HL-60/S4 treated with retinoic acid at 250 ng/mL for 4 days and 3 days (cell line): ENCODE data around the gene OLFML2B.

Experiments
- in situ Hi-C: fragments of 300-500 bp; cut with MboI; formaldehyde crosslinking; loops from 2 replicates; pipeline ENCODE4 v1.7.0; 2022; ENCODE audit warnings: low sequenced_read_pairs

Gene OLFML2B

GRCh38 chr1:162009501-162010174, 14.0 kb downstream of the OLFML2B start:
- in situ Hi-C loops, result no loop called here

DNA sequence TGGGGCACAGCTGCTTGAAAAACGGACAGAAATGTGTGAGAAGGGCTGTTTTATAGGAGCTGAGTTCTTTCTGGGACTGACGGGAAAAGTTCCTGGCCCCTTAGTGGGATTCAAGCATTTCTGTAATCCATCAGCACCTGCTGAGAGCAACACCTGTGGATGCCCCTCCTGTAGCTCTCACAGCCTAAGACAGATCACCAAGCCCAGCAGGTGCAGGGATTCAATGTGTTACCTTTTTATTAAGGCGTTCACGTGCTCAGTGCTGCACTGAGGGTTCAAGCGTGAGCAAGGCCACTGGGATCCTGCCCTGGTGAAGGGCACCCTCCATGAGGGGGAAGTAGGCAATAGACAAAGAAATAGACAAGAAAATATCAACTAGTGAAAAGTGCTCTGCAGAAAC, 14.9 kb downstream of the OLFML2B start:
- in situ Hi-C loops, result no loop called here

DNA sequence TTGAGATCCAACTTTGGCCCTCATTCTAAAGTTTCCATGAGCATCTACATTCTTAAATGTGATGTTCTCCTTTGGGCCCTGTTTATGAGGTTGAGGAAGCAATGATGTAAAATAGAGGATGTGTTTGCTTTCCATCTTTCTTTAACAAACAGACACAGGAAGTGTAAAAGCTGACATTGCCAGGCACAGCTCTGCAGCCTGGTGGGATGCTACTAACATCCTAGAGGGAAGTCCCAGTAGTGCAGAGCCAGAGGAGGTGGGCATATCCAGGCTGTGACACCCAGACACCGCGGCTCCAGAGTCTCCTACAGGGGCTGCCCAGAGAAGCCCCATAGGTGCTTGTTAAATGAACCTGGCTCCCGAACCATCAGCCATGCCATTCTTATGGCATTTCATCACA, 16.2 kb downstream of the OLFML2B start:
- in situ Hi-C loops, result no loop called here

DNA sequence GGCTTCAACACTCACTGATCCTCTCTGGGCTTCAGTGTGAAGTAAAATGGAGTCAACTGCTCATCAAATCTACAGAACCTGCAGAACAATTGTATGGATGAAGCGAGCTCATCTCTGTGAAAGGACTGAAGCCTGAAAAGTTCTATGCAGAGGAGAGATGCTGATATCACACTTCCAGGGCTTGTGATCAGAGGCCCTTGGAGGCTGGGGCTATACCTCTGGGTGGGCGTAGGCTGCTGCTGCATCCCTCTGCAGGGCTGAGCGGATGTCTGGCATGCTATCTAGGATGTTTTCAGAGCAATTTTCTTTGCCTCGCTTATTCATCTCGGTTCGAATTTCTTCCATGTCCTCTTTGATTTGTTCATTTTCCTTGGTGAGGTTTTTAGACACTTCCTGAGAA, 17.6 kb downstream of the OLFML2B start:
- in situ Hi-C loops, result no loop called here

DNA sequence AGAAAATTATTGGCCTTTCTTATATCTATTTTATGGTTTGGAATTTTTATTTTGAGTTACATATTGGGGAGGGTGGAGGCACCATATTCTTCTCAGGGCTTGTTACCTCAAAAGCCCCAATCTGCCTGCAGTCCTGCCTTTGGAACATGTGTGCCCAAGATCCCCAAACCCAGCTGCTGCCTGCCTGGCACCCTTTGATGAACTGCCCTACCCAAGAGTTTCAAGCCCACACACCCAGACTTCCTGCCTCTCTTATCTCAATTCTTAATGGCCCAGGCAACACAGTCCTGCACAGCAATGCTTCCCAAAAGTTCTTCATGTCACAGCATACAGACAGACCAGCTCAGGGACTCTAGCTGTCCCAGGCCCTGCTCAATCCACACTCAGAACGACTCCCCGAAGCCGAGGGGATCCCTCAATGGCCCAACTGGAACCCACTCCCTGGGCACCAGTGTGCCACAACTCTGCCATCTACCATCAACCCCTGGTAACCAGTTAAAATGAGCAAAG, 19.2 kb downstream of the OLFML2B start:
- in situ Hi-C loops, result no loop called here

- in situ Hi-C loops, result no loop called here
These were observed 19.8 kb downstream of the OLFML2B start for GRCh38 chr1:162003830-162004215.

DNA sequence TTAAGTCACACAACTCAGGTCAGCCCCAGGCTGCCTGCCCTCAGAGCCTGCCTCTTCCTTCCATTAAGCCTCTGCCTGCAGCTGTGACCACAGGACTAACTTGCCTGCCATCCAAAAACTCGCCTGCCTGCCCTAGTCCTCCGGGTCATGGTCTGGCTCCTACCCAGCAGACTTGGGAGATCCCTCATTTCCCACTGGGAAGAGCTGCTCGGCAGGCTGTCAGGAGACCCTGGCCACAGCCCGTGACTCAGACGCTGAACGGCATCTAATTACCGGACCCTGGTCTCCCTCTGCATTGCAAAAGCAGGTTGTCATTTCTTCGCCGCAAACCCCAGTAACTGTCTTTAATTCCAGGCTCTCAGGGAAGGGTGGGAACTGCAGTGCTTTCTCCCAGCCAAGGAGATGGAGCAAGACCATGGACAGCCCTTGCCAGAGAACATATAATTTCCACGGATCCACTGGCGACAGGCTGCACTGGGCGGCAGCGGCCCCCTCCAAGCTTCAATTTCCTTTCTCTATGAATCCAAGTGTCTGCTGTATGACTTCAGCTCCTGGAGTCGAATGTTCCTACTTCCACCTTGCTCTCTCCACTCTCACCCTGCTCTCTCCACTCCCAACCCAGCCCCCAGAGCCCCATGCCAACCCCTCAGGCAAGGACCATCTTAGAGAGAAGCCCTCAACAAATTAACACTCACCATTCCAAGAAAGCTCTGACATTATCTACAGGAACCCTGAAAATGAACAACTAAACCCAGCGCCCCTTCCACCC, 20.4 kb downstream of the OLFML2B start:
- in situ Hi-C loops, result no loop called here

- in situ Hi-C loops, result no loop called here
These were observed 23.6 kb downstream of the OLFML2B start for GRCh38 chr1:162000053-162000420.

DNA sequence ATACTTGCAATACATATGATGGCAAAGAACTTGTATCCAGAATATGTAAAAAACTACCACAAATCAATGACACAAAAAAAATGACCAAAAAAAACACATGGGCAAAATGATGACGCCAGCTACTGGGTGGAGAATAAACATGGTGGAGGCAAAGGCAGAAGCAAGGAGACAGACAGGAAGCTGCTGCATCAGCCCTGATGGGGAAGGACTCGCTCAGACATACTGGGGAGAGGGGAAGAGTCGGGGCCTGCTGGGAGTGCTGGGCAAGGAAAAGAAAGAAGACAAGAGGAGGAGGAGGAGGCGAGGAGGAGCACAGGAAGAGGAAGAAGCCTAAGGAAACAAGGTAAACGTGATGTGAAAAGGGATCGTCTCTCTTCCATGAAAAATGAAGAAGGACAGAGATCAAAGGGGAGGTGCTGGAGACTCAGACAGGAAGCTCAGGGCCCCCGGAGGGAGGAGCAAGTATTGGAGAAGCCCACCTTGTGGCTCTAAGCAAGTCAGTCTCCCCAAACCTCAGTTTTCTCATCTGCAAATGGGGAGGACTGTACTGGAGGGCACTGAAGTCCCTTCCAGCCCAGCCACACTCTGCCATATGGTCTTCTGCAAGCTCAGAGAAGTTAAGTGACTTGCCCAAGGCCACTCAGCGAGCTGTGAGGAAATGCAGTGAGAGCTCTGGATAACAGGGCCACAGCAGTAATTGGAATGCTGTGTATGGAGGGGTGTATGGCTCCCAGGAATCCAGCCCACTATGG, 24.2 kb downstream of the OLFML2B start:
- in situ Hi-C loops, result no loop called here

GRCh38 chr1:161998811-161999210, 24.9 kb downstream of the OLFML2B start:
- in situ Hi-C loops, result no loop called here

DNA sequence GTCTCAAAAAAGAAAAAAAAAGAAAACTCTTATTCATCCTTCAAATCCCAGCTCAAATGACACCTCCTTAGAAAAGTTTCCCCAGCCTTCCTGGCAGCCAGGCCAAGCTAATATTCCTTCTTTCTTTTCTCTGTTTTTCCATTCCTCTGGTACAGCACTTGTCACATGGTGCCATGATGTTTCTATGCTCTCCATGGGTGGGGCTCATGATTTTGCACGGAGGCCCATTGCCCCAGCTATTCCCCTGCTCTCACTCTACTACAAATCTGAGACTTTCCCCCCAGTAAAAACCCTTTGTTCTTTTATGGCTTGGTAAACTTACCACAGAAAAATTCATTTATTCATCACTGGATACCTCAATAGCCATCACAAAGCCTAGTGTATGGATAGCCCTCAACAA, 26.5 kb downstream of the OLFML2B start:
- in situ Hi-C loops, result no loop called here

GRCh38 chr1:161994175-161994668, 29.4 kb downstream of the OLFML2B start:
- in situ Hi-C loops, result no loop called here

GRCh38 chr1:161993576-161993975, 30.1 kb downstream of the OLFML2B start:
- in situ Hi-C loops, result no loop called here

DNA sequence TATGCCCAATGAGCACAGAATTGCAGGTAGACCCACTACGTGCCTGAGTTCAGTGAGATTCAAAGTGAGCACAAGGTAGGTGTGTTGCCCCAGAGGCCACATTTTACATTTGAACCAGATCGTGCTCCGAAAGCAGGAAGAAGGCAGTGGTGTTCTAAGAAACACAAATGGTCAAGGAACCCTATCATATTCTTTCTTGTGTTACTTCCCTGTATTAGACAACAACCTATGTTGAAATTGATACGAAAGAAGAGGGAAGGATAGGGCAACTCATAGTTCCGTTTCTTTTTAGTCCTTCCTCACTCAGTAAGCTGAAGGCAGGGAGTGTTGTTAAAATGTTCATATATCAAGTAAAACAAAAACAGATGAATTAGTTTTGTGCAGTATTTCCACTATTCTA, 33.9 kb downstream of the OLFML2B start:
- in situ Hi-C loops, result no loop called here

- in situ Hi-C loops, result no loop called here
These were observed 34.6 kb downstream of the OLFML2B start for GRCh38 chr1:161989108-161989507.

DNA sequence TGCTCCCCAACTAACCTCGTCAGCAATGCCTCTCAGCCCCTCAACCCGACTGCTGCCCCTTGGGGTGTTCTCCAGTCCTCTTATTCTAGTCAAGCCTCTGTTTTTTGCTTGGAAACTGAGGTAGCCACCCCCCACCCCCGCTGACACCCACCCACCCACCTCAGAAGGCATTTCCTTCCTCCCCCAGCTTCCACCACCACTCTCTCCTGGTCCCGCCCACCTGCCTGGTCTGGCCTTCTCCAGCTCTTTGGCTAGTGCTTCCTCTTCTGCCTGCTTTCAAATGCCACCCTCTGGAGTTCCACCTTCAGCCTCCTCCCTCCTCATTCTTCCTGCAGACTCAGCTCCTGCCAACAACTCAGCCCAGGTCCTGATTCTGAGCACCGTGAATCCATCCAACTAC, 35.3 kb downstream of the OLFML2B start:
- in situ Hi-C loops, result no loop called here

GRCh38 chr1:161987872-161988271, 35.8 kb downstream of the OLFML2B start:
- in situ Hi-C loops, result no loop called here

DNA sequence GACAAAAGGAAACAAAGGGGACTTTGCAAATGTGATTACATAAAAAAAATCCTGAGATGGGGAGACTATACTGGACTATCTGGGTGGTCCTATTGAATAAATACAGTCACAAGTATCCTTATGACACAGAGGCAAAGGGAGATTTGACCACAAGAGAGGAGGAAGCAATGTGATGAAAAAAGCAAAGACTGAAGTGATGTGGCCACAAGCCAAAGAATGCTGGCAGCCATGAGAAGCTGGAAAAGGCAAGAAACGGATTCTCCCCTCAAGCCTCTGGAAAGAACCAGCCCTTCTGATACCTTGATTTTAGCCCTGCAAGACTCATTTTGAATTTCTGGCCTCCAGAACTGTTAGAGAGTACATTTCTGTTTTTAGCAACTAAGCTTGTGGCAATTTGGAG, 36.4 kb downstream of the OLFML2B start:
- in situ Hi-C loops, result no loop called here

- in situ Hi-C loops, result no loop called here
These were observed 37.3 kb downstream of the OLFML2B start for GRCh38 chr1:161986328-161986727.

- in situ Hi-C loops, result no loop called here
These were observed 38.3 kb downstream of the OLFML2B start for GRCh38 chr1:161985301-161985822.

- in situ Hi-C loops, result no loop called here
These were observed 39.9 kb downstream of the OLFML2B start for GRCh38 chr1:161983725-161984124.
